Forelimb muscle (tissue), 1 donor: ENCODE data around the gene SP1. TPM values are rescaled to one million over a fixed set of nuclear protein-coding genes. Genes with fewer than 3 reads are reported as not detected.
"Not testable (repeated sequence)": the region's sequence is repeated elsewhere in the genome, so short reads cannot be mapped to it uniquely, and the experiment has no call there.

ENCODE experiments used
- DNase-seq: peaks from one replicate; pipeline ENCODE4 v3.0.0-alpha.2; 2013; ENCODE audit warnings: low read depth
- polyA plus RNA-seq: library from polyadenylated mRNA; unstranded; fragments of 120-200 nt; gene quantifications from one replicate; pipeline ENCODE4 v1.2.1, GENCODE V29; 2013; ENCODE audit not compliant: insufficient read length

Gene SP1
- 37.2 TPM for polyA plus RNA-seq

DNA sequence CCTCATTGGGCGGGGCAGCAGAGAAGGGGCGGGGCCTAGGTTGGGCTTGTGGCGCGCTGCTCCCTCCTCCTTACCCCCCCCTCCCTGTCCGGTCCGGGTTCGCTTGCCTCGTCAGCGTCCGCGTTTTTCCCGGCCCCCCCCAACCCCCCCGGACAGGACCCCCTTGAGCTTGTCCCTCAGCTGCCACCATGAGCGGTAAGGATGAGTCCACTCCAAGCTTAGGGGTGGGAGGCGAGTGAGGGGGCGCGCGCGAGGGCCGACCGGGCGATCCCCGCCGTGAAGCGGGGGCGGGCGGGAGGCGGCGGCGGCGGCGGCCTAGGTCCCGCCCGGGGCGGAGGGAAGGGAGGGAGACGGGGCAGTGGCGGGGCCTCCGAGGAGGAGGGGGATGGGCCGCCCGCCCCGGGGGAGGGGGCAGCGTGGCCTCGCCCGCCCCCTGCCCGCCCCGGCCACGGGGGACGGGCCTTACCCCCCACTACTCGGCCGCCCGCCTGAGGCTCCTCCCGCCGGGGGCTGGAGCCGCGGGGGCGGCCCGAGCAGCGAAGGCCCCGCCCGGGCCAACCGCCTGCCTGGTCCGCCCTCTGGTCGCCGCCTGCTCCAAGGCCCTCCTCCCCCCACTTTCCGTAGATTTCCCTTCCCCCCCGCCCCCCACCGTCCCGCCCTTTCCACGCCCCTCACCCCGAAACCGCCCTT lies at the start of gene SP1:
TSS of gene SP1 (plus strand) at position 73 of the 690 bp plus-strand sequence. CDS start at position 189, 116 bp downstream.
- DNase-seq, result peak; percentile 82

DNA sequence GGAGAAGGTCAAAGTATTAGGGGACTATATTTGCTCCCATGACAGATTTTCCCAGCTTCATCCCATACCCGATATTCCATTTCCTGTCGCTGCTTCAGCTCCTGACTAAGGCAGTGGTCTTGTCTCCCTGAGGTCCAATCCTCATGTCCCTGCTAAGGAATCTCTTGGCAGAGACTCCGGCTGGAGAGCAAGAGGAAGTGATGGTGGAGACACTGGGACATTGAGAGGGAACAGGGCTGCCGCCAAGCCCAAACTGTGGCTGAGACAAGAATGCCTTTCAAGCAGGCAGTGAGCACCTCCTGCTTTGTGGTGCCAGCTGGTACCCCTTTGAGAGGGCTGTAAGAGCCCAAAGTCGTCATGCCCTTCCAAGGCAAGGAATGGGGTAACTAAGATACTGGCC lies 49.3 kb upstream of the SP1 start:
- no peak for DNase-seq

DNA sequence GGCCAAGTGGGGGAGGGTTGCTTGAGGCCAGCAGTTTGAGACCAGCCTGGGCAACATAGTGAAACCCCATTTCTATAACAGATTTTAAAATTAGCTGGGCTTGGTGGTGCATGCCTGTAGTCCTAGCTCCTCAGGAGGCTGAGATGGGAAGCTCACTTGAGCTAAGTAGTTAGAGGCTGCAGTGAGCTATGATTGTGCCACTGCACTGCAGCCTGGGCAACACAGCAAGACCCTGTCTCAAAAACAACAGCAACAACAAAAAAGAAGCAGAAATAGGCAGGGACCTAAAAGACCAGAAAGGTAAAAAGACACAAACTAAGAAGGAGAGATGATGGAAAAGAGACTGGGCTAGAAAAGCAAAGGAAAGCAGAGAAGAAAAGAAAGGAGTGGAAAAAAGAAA lies 47.6 kb upstream of the SP1 start:
- DNase-seq, result not testable (repeated sequence)

DNA sequence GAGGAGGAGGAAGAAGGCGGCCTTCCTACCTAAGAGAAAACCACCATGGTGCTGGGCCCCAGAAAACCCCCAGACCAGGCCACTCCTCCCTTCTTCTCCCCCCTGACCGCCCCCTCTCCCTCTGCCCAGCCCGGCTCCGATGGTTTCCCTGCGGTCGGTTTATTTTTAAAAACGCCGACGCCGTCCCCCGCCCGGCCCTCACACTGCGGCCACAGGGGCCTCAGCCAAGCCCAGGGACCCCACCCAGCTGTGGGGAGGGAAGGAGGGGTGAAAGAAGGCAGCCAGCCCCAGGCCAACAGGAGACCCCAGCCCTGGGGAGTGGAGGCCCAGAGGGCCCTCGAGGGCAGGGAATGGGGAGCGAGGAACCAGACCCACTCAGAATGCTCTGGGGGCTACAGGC lies 47.2 kb upstream of the SP1 start:
- DNase-seq, result no peak

DNA sequence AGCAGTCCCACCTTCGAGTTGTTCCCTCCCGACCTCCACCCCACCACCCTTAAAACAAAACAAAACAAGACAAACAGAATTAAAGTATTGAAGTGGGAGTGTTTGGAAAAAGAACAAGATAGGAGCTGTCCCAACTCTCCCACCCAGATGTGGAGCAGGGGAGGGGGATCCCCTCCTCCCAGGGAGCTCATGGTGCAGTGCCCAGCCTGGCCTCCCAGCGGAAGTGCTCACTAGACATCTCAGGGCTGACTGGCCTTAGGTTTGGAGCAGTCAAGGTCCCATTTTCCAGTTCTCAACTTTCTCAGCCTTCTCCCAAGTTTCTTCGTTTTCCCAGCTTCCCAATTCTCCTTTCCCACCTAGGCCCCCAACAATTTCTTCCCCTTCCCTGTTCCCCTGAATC lies 46.7 kb upstream of the SP1 start:
- no peak for DNase-seq

DNA sequence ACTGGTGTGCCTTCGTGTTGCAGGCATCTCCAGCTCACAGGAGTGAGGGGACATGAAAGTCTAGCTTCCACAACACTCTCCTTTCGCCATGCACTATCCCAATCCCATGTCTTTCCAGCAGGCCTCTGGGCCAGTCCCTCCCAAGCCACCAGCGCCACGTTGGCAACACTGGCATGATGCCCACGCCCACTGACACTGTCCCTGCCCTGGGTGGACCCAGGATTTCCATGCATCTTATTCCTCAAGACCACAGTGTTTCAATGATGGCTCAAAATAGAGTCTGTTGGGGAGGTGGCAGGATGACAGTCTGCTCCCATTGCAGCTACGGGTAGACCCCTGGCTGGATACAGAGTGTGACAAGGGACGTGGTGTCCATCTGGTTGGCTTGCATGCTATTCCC lies 46.1 kb upstream of the SP1 start:
- no peak for DNase-seq

DNA sequence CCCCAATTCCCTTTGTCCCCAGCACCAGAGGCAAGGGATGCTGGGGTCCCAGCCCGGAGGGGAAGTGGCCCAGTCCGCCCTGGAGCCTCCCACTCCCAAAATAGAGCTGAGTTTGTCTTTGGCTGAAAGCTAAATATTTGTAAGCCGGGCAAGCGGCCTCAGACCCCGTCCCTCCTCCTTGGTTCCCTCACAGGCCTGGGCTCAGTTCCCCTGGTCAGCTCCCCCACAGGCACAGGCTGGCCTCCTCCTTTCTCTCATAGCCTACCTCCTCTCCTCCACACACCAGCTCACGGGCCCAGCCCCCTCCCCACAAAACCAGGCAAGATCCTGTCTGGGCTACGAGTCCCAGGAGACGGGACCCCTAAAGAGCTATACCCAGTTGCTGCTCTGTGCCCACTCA lies 45.2 kb upstream of the SP1 start:
- no peak for DNase-seq

DNA sequence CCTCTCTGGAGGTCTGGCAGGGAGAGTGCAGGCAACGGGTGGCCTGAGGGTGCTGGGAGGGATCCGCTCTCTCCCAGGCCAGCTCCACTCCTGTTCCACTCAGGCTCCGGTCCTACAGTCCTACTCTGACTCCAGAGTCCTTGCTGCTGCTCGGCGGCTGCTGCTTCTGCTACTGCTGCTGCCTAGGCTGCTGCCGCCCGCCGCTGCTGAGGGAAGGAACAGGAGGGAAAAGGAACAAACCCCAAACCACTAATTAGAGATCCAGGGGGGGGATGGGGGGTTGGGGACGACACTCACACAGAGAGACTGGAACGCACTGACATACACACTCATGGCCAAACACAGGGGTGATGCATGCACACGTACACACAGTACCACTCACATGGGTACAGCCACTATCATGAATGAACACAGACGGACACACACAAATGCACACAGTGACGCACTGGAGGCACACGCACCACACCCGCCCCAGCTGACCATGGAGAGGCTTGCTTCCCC lies 43.7 kb upstream of the SP1 start, which contains the start of gene SP7:
TSS of gene SP7 (minus strand) at position 174 of the 501 bp plus-strand sequence. CDS start 708 bp downstream, outside the sequence.
- no peak for DNase-seq

DNA sequence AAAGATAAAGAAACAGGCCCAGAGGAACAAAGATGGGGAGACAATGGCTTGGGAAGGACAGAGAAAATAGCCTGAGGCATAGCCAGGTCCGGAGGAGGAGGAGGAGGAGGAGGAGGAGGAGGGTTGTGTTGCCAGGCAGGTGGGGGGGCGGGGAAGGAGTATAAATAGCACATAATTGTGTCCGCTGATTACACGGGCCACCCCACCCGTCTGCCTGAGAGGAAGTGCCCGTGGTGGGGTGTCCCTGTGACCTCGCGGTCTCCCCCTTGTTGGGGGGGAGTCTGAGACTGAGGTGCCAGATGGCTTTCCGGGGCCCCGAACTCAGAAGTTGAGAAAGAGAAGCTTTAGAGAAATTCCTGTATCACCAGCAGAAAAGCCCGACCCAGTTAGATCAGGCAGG lies 42.0 kb upstream of the SP1 start:
- no peak for DNase-seq

DNA sequence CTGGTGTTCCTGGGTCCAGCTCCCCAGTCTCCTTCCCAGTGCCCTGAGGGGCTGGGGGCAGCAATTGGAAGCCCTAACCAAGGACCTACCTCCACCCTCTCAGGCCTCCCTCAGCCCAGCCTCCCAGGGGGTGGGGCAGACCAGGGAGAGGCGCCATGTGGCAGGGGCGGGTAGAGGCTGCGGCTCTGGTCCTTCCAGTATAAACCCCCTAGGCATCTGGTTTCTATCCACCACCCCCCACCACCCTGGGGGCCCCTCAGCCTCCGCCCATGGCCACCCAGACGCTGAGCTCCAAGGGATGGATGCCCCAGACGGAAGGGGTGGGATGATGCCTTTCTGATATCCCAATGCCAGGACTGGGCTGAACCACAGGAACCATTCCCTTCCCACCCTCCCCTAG lies 41.1 kb upstream of the SP1 start:
- no peak for DNase-seq

DNA sequence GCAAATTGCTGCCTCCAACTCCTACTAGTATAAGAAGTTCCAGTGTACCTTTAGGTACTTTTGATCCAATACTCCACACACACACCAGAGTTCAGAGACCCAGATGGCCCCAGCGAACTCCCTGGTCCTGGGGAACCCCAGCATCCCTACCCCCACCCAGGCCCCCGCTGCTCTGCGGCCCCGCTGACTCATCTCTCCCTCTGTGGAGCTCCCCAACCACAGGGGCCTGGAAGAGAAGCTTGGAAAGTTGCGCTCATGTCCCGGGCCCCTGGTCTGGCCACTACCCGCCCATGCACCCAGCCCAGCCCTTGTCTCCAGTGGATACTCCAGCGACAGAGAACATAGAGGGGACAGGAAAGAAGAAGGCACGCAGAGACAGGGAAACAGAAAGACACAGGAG lies 39.6 kb upstream of the SP1 start:
- DNase-seq, result no peak

DNA sequence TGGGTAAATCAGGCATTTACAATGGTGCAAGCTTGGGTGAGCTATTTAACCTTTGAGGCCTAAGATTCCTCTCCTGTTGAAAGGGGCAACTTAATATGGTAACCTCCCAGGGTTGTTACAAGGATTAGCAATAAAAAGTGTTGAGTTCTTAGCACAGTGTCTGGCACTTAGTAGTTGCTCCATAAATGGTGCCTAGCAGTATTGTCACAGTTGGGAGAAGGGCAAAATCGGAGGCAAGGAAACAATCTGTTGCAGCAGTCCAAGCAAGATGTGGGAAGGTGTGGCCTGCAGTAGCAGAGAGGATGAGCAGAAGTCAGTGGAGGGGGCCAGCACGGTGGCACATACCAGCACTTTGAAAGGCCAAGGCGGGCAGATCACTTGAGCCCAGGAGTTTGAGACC lies 36.5 kb upstream of the SP1 start:
- DNase-seq, result no peak

DNA sequence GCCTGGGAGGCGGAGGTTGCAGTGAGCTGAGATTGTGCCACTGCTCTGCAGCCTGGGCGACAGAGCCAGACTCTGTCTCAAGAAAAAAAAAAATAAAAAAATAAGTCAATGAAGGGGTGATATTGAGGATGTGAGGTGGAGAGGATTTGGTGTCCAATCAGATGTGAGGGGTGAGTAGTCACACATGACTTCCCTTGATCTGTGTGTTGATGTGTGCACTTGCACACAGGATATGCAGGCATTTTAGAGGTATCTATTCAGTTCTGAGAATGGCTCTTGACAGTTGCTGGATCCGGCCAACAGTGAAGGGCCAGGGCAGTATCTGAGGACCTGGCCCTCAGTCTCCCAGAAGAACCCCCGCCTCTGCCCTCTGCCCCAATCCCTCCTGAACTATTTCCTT lies 36.0 kb upstream of the SP1 start:
- DNase-seq, result no peak

DNA sequence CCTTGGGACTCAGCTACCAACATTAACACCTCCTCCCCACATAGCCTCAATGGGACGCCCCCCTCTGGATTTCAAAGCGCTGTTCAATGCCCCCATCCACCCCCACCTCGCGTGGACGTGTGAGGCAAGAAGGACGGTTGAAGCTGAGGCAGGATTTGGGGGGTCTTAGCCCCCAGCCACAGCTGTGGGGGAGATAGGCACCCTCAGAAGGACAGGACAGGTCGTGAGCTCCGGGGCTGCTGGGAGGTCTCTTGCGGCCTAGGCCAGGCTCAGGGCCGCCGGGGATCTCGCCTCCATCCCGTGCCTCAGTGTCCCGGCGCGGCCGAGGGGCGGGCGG lies 35.5 kb upstream of the SP1 start:
- no peak for DNase-seq

DNA sequence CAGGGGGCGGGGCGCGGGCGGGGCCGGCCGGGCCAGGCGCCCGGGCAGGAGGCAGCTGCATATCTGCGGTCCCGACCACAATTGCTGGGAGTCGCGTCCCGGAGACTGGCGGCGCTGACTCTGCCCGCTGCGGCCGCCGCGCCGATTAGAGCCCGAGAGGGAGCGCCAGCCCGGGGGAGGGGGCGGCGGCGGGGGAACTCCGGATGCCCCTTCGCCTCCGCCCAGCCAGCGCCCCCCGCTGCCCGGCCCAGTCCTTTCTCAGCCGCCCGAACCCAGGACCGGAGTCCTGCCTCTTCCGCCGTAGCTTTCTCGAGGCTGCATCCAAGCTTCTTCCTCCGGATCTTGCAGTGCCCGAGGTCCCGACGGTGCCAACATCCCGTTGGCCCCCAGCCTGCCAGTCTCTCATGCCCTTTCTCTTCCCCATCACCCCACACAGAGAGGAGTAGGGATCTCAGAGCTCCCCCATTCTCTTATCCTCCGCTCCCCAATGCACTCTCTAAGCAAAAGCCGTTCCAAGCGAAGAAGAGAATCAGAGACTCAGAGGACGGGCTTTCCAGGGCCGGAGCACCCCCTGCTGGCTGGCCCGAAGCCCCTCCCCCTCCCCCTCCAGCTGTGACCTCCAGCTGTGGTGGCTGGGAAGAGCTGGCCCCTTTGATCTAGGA lies 35.0 kb upstream of the SP1 start:
- no peak for DNase-seq

DNA sequence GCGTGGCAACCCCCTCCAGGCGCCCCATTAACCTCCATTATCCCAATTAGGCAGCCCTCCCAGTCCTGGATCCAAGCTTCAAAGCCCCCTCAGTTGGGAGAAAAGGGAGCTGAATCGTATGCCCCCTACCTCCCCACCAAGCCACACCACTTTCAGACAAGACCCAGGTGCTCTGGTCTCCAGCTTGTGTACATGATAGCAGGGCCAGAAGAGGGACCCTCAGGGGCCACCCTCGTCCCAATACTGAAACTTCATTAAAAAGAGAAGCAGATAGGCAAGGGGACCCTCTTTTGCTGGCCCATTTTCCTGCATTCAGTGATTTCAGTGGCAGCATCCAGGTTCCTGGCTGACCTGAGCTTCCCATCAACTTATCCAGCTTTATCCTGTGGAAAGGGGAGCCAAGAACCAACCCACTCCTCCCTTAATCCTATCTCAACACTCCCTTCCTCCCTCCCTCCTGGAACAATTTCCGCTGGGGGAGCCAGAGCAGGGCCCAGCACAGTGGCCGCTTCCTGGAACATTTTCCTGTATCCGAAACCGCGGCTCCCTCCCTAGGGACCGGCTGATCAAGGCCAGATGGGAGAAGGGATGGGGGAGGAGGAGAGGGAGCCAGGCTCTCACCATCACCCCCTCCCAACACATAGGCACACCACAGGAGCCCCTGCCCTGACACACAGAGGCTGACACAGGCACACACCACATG lies 34.3 kb upstream of the SP1 start:
- DNase-seq, result no peak

DNA sequence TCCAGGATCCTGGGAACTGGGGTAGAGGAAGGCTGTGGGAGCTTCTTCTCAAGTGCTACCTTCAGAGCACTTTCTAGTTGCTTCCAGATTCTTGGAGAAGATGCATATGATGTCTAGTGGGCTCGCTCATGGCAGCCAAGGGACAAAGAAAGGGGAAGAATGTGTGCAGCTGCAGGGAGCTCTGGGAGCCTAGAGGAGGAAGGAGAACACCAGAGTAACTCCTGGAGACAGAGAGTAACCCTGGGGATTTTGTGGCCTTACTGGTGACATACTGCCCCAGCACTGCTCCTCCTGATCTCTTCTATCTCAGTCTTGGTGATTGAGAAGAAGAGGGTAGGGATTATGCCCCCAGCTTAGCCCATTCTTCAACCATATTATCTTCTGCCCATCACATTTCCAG lies 33.5 kb upstream of the SP1 start:
- DNase-seq, result no peak

DNA sequence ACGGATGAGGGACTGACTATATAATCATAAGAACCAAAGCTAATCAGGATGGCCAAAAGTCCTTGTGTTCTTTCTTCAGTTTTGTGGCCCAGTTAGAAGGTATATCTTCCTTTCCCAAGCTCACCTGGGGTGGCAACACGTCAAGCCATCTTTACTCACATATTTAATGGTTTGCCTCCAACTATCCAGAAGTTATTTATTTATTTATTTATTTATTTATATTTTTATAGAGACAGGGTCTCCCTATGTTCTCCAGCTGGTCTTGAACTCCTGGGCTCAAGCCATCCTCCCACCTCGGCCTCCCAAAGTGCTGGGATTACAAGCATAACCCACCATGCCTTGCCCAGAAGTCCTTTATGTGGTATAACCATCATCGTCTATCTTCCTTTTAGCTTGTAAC lies 32.1 kb upstream of the SP1 start:
- no peak for DNase-seq

DNA sequence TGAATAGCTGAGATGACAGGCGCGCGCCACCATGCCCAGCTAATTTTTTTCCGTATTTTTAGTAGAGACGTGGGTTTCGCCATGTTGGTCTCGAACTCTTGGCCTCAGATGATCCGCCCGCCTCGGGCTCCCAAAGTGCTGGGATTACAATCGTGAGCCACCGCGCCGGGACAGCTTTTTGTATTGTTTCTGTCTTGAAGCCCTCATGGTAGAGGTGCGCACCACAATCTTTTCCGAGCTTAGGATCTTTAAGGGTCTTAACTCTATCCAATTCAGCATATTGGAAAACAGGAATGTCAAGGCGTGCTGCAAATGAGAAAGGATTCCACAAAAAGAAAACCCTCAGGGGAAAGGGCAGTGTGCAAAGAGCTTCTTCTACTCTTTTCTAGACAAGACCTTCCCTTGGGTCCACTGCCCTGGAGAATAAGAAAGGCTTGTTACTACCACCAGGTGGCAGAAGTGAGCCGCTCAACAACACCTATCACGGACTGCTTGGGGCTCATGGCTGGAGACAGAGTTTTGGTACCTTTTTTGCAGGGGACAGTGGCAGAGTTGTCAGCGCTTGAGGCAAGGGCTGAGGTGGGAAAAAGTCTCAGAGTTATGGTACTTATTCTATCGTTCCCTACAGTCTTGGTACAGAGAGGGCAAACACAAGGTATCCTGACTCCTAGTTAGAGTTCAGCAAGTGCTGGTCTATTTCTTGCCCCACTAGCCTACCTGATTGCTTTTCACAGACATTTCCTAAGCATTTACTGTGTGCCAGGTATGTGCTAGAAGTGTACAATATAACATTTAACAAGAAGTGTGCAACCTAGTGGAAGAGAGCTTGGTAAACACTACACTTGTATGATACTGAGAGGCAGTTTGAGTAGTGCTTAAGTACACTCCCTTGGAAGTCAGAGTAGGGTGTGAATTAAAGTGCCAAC lies 27.4 kb upstream of the SP1 start:
- peak; percentile 72 for DNase-seq

DNA sequence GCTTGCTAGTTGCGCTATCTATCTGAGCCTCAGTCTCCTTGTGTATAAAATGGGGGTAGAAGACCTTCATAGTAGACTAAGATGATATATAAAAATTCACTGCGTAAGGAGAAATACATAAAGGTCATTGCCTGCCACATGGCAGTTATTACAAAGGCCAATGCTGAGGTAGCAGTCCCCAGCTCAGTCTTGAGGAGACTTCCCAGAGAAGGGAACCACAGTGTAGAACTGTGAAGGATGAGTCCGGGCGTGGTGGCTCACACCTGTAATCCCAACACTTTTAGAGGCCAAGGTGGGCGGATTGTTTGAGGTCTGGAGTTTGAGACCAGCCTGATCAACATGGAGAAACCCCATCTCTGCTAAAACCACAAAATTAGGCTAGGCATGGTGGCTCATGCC lies 26.7 kb upstream of the SP1 start:
- no peak for DNase-seq

DNA sequence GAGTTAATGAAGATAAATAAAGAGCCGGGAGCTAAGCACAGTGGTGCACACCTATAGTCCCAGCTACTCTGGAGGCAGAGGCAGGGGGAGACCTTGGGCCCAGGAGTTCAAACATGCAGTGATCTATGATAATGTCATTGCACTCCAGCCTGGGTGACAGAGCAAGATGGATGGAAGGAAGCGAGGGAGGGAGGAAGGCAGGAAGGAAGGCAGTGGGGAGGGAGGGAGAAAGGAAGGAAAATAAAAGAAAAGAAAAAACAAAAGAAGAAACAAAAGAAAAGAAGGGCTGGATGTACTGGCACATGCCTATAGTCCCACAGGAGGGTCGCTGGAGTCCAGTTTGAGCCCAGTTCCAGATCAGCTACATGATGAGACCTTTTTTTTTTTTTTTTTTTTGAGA lies 24.9 kb upstream of the SP1 start:
- DNase-seq, result no peak
